GM19468 (cell line): ENCODE results near the gene RAB3A.

Experiments
- ATAC-seq: cut with Tn5 transposase; IDR thresholded peaks from one replicate; pipeline ENCODE4 v1.9.1; 2021; ENCODE audit warnings: mild to moderate bottlenecking, moderate library complexity, moderate number of reproducible peaks; ENCODE audit not compliant: unreplicated experiment; ENCODE audit errors: extremely low read depth

RAB3A gene

DNA sequence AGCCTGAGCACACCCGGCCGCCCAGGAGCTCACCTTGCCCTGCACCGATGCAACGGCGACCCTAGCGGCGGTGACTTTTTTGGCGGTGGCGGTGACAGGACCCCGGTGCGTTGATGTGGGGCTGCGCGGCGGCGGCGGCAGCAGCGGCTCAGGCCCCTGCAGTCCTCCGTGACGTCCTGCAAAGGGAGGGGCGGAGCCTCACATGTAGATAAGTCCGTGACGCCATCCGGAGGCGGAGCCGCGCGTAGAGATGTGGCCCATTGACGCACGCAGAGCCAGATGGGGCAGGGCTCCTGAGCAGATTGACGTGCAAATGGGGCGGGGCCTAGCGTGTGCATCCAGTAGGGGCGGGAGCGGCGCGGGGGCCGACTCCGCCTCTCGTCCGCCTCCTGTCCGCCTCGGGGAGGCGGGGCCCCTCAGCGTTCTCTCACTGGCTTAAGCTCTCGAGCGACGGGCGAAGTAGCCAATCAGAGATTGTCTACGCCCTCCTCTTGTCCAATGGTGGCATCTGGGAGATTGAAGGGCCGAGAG is at the start of gene RAB3A:
TSS of gene RAB3A (minus strand) at position 180 of the 531 bp plus-strand sequence. CDS start 1,302 bp downstream, outside the sequence.
- ATAC-seq = peak; percentile 94

- ATAC-seq = no peak
Measured at GRCh38 chr19:18253130-18253529, 49.3 kb upstream of the RAB3A start.

GRCh38 chr19:18252370-18252717 is 48.5 kb upstream of the RAB3A start:
- no peak for ATAC-seq

GRCh38 chr19:18251587-18252369 is 47.9 kb upstream of the RAB3A start:
- ATAC-seq = no peak

DNA sequence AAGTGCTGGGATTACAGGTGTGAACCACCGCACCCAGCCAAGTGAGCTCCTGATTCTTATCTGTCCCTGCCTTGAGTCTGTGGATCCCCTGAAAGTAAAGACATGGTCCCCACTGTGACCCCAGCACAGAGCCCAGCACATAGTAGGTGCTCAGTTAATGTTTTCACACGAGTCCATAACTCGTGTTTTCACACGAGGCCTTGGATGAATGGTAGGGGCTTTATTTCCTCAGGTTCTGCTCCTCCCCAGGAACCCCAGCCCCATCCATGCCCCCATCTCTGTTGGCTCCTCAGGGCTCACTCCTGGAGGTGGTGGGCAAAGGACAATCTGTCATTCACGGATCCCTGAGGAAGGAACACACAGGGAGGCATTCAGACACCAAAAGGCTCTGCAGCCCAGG is 46.0 kb upstream of the RAB3A start:
- ATAC-seq = no peak

- no peak for ATAC-seq
Measured at GRCh38 chr19:18245297-18245696, 41.5 kb upstream of the RAB3A start.

GRCh38 chr19:18239303-18239702 is 35.5 kb upstream of the RAB3A start:
- no peak for ATAC-seq

- ATAC-seq = no peak
Measured at GRCh38 chr19:18234194-18234593, 30.4 kb upstream of the RAB3A start.

DNA sequence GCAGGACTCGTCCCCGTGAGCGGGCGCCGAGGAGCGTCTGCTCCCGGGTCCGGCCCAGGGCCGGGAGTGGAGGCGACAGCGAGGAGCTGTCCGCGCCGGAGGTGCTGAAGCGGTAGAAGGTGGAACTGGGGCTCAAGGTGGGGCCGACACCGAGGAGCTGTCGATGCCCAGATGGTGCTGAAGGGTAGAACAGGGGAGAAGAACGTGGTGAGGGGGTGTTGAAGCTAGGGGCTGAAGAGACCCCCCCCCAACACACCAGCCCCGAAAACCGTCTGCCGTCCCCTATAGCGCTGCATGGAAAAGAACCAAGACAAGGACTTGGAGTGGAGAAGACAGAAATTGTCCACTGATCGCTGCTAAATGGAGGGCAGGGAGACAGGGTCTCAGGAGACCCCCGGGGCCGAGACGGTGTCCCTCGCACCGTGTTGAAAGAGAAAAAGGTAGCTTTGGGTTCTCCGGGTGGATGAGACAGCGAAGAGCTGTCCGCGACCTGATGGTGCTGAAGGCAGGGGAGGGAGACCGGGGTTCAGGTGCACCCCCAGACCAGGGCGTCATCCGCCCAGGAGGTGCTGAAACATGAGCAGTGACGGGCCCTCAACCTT is 29.5 kb upstream of the RAB3A start:
- no peak for ATAC-seq

DNA sequence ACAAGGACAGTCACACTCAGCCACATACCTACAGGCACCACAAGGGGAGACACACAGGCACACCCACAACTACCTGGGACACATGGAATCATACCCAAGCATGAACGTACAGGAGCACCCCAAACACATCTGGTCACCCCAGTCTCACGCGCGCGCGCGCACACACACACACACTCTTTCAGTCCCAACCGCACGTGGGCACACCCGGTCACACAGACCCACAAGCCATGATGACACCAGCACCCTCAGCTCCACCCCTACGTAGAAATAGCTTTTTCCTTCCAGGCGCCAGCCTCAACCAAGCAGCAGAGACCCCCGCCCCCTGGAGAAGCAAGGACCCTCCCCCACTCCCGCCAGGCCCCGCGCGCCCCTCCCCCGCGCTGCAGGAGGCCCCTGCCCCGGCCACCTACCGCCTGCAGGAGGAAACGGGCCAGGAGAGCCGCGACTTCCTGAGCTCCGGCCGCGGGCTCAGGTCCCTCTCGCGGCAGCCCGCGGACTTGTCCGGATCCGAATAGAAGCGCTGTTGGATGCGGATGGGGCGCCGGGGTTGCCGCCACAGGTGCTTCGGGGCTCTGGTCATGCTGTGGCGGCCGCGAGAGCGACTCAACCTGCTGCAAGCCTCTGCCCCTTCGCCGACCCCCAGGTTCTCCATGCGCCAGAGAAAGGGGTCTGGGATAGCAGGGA is 28.8 kb upstream of the RAB3A start:
- ATAC-seq = no peak

DNA sequence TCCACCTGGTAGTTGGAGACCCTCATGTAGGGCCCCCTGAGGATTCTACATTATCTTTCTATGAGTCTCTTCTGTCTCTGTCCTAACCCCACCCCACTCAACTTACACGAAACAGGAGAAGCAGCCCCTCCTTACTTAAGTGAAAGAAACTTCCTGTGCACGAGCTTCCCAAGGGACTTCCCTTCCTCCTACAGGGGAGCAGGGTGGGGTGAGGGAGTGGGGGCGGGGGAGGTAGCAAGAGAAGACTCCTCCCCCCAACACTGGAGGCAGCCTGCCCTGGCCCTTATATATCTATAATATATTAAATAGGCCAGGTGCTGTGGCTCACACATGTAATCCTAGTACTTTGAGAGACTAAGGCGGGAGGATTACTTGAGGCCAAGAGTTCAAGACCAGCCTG is 27.9 kb upstream of the RAB3A start:
- ATAC-seq = no peak

- ATAC-seq = no peak
Measured at GRCh38 chr19:18230941-18231734, 27.3 kb upstream of the RAB3A start.

- no peak for ATAC-seq
Measured at GRCh38 chr19:18229915-18230314, 26.1 kb upstream of the RAB3A start.

GRCh38 chr19:18229474-18229873 is 25.6 kb upstream of the RAB3A start:
- ATAC-seq = no peak

- ATAC-seq = no peak
Measured at GRCh38 chr19:18227781-18228271, 24.0 kb upstream of the RAB3A start.

DNA sequence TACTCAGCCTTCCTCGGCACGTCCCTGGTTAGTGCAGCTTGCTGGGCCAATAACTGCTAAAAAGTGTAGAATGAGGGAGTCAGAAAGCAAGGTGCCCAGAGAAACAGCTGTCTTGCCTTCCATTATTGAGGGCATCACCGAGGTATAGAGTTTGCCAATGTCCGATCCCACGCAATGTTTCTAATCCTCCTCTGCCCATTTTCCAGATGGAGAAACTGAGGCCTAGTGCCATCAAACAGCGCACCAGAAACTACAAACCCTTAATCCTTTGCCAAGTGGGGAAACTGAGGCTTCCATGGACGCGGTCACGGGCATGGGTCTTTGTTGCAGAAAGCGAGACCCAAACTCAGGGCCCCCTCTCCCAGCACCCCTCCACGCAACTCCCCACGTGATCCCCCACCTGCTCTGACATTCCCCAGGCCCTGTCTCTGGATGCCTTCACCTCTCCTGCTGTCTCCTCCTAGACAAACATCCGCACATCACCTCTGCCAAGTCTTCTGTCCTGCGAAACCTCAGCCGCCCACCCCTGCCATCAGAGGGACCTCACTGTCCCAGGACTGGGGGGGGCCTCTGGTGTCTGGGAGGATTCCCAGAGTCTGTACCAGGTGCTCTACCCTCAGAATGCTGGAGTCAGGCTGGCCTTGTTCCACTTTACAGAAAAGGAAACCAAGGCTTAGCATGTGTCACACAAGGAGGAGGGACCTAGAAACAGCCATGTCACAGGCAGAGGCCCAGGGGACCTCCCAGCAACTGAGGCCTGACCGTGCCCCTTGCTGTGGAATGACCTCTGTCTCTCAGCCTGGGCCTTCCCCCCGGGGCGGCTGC is 23.3 kb upstream of the RAB3A start:
- no peak for ATAC-seq

GRCh38 chr19:18225702-18226468 is 22.0 kb upstream of the RAB3A start, which contains the start of gene PDE4C:
Gene PDE4C, minus strand, starts transcription at chr19:18226438. Its CDS starts 23 bp downstream, at chr19:18226415.
- ATAC-seq = no peak

DNA sequence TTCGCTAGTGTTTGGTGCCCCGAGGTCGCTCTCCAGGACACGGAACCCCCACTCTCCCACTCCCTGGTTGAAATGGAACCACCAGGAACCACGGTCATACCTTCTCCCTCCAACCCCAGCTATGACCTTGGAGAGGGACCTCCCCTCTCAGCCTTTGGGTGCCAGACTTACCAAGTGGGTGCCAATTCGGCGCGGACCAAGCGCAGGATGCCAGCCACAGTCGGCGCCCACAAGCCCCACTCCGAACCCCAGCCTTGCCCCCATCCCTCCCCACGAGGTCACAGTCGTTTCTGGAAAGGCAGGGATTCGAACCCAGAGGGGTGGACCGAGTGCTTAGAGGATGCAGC is 21.5 kb upstream of the RAB3A start:
- ATAC-seq = no peak
